HL-60/S4 treated with phorbol 12-myristate 13-acetate at 8.2 ng/mL for 4 days and 3 days (cell line): ENCODE data around the gene KATNAL1.
"Not testable (repeated sequence)": the region's sequence is repeated elsewhere in the genome, so short reads cannot be mapped to it uniquely, and the experiment has no call there.

Source experiments
- in situ Hi-C: fragments of 300-500 bp; cut with MboI; formaldehyde crosslinking; loops from 2 replicates; pipeline ENCODE4 v1.15.0; 2022; ENCODE audit warnings: low sequenced_read_pairs

The KATNAL1 gene

DNA sequence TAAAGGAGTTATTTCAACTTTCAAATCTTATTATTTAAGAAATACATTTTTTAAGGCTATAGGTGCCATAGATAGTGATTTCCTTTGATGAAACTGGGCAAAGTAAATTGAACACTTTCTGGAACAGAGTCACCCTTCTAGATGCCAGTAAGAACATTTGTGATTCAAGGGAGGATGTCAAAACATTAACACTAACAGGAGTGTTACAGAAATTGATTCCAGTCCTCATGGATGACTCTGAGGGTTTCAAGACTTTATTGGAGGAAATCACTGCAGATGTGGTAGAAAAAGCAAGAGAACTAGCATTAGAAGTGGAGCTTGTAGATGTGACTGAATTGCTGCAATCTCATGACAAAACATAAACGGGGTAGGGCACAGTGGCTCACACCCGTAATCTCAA lies 12.2 kb downstream of the KATNAL1 start:
- in situ Hi-C loops = no loop called here

DNA sequence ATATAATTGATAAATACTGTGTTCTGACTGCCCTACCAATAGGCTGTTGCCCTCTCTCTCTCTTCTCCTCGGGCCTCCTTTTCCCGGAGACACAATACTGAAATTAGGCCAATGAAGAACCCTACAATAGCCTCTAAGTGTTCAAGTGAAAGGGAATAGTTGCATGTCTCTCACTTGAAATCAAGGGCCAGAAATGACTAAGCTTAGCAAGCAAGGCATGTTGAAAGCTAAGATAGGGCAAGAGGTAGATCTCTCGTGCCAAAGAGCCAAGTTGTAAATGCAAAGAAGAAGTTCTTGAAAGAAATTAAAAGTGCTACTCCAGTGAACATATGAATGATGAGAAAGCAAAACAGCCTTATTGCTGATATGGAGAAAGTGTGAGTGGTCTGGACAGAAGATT lies 13.3 kb downstream of the KATNAL1 start:
- in situ Hi-C loops = no loop called here

DNA sequence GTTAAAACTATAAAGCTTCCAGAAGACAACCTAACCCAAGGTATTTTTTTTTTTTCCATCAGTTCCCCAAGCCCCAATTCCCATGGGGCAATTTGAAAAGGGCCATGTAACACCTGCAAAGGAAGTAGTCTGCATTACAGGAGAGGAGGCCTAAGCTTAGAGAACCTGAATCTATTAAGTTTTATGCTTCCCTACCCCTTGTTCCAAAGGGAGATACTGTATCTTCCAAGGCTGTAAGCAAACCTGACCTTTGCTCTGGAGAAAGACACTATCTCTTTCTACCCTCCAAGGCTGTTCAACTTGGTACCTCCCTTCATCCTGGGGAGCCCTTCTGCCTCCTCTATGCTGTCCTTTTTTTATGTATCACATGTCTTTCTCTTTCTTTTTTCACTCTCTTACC lies 15.0 kb downstream of the KATNAL1 start:
- in situ Hi-C loops = no loop called here

DNA sequence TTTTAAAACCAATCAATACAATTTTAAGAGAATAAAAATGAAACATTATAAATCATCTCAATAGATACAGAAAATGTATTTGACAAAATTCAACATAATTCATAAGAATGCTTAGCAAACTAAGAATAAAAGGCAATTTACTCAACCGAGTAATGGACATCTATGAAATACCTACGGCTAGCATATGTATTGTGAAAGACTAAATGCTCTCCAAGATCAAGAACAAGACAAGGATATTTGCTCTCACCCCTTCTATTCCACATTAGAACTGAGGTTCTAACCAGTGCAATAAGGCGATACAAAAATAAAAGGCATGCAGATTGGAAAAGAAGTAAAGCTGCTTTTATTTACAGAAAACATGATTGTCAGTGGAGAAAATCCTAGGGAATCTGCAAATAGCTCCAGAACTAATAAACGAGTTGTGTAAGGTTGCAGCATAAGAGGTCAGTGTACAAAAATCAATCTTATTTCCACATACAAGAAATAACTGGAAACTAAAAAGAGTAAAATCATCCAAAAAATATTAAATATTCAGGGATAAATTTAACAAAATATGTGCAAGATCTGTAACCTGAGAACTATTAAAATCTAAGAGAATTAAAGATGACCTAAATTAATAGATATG lies 16.4 kb downstream of the KATNAL1 start:
- in situ Hi-C loops = no loop called here

DNA sequence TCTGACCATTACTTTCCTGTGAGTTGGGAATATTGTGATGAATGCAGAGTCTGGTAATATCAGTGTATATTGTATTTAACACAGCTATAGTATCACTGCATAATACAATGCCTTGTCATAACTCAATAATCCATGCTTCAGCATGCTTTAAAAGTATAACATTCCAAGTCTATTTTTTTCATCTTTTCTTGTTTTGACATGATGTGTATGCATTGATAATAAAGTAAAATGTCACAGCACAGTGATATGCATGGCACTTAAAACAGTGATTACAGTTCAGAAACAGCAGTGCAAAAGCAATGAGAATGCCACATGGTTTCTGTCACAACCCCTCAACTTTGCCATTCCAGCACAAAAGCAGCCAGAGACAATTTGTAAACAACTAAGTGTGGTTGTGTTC lies 17.8 kb downstream of the KATNAL1 start:
- in situ Hi-C loops = no loop called here

DNA sequence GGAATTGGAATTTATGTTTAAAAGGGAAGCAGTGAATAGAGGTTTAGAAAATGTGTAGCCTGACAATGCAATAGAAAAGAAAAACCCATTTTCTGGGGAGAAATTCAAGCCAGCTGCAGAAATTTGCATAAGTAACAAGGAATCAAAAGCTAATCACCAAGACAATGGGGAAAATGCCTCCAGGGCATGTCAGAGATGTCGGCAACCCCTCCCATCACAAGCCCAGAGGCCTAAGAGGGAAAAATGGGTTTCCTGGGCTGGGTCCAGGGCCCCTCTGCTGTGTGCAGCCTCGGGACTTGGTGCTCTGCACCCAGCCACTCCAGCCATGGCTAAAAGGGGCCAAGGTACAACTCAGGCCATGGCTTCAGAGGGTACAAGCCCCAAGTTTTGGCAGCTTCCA lies 21.3 kb downstream of the KATNAL1 start:
- in situ Hi-C loops = not testable (repeated sequence)

DNA sequence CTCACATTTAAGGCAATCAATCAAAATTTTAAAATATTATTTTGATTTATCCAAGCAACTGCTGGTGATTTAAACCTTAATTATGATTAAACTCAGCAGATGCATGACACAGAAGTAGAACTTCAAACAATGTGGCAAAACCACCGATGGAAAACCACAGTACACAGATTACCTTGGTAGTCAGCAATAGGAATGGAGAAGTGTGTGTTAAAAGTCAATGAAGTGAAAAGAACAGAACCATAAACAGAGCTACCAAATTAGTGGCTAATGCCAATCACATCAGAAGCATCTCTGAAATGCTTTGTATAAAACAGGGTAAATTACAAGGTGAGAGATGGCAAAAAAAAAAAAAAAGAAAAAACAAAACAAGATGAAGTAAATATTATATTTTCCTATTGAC lies 31.2 kb downstream of the KATNAL1 start:
- in situ Hi-C loops = no loop called here

DNA sequence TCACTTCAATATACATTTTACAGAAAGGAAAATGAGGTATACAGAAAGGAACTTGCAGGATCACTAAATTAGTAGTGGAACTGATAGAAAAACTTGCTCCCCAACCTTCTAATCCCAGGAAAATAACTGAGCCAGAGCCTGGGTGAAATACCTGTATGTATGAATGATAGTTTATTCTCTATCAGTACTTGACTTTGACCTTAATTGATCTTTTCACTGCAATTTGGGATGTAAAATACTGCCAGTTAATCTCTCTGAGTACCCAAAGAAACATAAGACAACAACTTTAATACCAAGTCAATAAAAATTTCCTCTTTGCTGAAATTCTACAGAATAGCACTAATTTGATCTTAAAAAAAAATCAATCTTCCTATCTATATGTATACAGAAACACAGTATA lies 33.3 kb downstream of the KATNAL1 start:
- in situ Hi-C loops = no loop called here

DNA sequence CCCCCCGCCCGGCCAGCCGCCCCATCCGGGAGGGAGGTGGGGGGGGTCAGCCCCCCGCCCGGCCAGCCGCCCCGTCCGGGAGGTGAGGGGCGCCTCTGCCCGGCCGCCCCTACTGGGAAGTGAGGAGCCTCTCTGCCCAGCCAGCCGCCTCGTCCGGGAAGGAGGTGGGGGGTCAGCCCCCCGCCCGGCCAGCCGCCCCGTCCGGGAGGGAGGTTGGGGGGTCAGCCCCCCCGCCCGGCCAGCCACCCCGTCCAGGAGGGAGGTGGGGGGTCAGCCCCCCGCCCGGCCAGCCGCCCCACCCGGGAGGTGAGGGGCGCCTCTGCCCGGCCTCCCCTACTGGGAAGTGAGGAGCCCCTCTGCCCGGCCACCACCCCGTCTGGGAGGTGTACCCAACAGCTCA lies 37.3 kb downstream of the KATNAL1 start:
- in situ Hi-C loops = not testable (repeated sequence)

DNA sequence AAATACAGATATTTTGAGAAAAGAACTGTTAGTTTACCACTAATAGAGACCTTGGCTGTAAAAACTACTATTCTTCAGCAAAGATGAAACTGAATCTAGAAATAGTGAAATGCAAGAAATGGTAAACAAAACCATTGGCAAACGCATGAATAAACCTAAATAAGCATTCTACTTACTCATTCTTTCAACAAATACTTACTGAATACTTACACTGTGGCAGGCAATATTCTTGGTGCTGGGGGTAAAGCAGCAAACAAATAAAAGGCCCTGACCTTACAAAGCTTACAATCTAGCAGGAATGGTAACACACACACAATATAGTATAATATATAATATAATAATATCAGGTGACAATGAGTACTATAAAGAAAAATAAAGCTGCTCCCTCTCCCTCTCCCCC lies 38.7 kb downstream of the KATNAL1 start:
- in situ Hi-C loops = no loop called here

DNA sequence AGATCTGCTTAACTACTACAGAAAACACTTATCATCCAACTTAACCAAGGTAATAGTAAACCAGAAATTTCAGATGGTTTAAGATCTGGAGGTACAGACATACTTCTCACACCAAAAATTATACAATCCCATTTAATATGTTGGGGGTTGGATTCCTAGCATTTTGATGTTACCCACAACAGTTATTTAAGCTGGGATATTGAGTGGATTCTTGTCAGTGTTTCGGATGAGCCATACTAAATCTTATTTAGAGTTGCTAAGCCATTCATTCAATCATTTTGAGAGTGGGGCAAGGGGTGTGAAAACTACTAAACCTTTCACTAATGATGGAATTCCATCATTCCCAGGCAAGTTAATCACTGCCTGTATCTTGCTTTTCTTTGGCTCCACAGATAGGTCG lies 40.6 kb downstream of the KATNAL1 start:
- in situ Hi-C loops = no loop called here

DNA sequence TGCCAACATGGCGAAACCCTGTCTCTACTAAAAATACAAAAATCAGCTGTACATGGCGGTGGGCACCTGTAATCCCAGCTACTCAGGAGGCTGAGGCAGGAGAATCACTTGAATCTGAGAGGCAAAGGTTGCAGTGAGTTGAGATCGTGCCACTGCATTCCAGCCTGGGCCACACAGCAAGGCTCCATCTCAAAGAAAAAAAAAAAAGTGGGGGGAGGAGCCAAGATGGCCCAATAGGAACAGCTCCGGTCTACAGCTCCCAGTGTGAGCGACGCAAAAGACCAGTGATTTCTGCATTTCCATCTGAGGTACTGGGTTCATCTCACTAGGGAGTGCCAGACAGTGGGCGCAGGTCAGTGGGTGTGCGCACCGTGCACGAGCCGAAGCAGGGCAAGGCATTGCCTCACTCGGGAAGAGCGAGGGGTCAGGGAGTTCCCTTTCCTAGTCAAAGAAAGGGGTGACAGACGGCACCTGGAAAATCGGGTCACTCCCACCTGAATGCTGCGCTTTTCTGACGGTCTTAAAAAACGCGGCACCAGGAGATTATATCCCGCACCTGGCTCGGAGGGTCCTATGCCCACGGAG lies 48.1 kb downstream of the KATNAL1 start:
- in situ Hi-C loops = not testable (repeated sequence)

DNA sequence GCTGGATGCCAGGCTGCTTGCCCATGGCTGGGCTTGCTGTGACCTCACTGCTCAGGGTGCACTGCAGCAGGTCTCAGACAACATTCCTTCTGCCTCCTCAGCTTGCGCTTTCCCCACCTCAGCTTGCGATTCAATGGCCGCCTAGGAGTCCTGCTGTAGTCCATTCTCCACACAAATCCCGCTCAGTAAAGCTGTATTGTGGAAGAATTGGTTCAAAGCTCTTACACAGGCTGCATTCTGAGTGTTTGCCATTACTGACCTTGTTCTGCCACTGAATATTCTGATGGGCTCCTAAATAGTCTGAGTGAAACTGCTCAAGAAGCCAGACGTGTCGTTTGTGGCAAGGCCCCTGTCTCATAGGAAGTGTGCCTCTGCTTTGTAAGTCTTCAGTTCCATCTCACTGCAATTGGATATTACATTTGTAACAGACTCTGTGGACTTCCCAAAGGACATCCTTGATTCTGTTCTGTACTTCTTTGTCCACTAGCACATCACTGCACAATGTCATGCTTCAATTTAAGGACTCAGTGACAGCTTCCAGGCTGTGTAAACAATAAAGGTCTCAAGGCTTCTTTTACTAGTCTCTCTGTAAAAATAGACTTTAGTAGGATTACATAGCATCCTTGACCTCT lies 49.8 kb downstream of the KATNAL1 start:
- in situ Hi-C loops = no loop called here

DNA sequence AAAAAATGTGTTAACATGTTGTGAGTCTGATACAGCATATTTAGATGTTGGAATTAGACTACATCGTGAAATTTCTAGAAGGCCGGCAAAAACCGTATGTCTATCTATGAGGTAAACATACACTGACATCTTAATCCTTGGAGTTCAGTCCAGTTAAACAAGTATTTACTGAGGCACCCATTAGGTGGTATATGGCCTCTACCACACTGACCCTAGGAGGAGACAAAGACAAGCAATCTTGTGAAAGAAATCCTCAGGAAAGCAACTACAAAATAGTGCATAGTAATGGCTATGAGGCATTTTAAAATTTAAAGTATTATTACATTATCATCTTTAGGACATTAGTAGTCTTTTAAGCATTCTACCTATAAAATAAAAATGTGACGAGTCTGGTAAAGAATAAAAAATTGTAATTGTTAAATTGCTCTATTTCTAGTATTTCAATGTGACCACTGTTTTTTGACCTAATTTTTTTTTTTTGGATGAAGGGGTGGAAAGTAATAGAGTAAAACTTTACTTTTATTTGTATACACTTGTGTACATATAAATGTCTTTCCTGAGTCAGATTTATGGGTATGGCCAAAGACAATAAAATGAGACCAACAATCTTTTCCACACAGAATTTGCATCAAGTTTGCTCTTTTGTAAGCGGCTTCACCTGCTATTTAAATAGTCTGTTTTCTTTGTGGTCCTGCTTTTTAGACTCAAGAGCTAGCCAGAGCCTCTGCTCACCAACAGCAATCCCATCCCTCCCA lies 50.5 kb downstream of the KATNAL1 start:
- in situ Hi-C loops = no loop called here

DNA sequence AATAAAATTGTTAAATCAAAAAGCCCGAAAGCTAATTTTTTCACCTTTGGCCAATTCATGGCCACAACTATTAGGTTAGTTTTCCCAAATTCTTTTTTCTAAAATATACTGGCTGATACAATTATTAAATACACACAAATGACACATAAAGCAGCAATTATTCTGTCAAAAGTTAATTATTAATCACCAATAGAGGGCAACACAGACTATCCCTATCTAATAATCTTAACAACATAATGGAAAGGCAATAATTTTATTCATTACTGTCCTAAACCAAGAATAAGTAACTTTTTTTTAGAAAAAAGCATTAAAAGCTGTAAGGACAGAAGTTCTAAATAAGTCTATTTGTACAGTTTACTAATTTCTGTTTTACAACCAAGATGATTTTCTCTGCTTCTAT lies 51.7 kb downstream of the KATNAL1 start:
- in situ Hi-C loops = no loop called here

DNA sequence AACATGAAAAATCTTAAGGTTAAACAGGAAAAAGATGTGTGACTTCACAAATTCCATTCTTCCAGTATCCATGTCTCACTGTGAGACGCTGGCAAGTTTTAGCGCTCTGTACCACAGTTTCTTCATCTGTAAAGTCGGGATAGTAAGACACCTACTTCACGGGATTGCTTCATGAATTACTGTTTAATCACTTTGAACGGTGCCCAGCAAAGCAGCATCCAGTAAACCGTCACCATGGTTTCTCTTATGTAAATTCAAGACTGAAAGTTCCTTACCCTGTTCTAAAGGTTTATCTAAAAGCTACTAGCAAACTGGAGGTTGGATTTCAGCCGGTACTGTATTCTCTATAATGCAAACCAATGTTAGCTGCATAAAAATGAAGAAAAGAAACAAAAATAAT lies 53.5 kb downstream of the KATNAL1 start:
- in situ Hi-C loops = no loop called here

DNA sequence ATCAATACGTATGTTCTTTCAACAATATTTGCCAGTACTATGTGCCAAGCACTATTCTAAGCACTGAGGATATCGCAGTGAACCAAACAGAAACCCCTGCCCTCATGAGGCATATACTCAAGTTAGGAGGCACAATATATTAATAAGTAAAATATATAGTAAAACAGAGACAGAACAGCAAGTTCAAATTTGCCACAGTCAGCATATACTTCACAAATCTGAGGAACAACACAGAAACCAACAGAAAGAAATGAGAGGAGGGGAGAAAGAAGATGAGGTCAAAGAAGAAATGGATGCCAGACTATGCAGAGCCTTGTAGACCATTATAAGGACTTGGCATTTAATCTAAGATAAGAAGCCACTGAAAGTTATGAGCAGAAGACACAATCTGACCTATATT lies 59.9 kb downstream of the KATNAL1 start:
- in situ Hi-C loops = no loop called here

DNA sequence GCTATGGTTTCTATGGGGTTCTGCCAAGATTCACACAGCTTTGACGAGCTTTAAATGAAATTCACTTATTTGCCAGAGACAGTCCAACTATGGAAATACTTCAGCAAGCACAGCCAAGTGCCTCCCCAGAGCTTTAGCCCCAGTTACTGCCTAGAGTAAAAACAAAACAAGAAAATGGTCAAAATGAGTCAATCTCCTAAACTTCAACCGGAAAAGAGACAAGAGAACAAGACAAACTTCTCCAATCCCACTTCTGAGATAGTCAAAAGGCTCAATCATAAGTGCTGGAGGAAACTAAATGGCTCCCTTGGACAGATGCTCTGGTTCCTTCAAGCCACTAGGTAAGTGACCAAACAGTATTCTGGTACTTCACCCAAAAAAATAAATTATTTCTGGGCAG lies 65.8 kb downstream of the KATNAL1 start:
- in situ Hi-C loops = no loop called here

DNA sequence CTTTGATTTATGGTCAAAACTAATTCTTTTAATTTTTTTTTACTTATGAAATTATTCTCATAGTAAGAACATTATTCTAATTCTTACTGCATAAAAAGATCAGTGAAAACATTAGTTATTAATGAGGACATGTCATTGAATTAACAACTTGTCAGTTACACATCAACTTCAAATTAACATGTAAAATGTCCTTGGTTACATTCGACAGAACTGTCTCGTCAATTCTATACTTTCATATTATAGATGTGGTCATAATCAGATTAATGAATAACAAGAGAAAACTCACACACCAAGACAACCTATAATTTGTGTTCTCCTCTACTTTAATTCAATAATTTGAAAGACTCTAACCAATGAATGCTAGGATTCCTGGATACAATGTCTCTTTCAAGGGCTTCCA lies 66.7 kb downstream of the KATNAL1 start:
- in situ Hi-C loops = no loop called here

DNA sequence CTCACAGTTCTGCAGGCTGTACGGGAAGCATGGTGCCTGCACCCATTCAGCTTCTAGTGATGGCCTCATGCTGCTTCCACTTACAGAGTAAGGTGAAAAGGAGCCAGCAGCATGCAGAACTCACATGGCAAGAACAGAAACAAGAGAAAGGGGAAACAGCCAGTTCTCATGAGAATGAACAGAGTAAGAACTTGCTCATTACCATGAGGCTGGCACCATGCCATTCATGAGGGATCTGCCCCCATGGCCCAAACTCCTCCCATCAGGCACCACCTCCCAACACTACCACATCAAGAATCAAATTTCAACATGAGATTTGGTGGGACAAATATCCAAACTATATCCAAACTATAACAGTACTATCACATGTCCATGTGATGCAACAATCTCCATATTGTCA lies 72.1 kb downstream of the KATNAL1 start:
- in situ Hi-C loops = no loop called here

DNA sequence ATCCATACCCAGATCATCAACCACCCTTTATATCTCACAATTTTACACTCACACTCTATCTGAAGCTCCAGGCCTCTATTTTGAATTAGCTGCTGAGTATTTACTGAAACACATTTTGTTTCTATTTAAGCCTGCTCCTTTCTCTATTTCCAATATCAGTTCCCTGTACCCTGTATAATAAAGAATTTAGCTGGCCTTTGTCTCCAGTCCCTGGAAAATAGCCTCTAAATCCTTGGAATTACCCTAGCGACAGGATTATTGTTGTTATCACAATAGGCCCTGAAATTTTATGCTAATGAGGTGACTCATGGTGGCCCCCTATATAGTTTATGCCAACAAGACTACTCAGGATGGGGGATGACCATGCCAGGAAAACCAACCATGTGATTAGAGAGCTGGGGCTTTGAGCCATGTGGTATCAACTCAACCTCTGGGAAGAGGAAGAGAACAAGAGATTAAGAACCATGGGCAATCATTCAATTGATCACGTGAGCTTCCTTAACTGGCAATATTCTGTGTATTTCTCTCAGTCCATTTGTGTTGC lies 72.7 kb downstream of the KATNAL1 start:
- in situ Hi-C loops = no loop called here

DNA sequence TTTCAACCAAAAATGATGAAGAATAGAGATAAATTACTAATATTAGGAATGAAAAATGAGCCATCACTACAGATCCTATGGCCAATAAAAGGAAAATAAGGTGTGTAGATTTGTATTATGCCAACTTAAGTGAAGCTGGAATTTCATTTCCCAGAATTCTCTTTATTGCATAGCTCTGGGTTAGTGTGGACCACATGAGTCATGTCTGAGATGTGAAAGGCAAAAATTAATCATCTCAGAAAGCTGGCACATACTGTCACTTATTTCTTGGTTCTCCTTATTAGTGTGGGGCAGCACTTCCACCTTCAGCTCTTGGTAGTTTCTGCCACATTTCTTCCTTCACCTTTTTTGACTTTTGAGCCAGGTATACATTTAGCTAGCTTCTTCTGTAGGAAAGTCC lies 82.6 kb downstream of the KATNAL1 start:
- in situ Hi-C loops = no loop called here
